ENCODE measurements around the gene UNC5C. TPM values are rescaled to one million over a fixed set of nuclear protein-coding genes. Genes with fewer than 3 reads are reported as not detected.

Gene UNC5C
- total RNA-seq, 2 experiments from 2014 or later, result not detected

GRCh38 chr4:95162867-95163266 is 385.9 kb downstream of the UNC5C start:
- intact Hi-C loops (cut with micrococcal nuclease; ENCODE audit: unreplicated experiment), result no loop called here
- no TSS peak for BruUV-seq (replicated peaks)

GRCh38 chr4:95161781-95162469 is 386.8 kb downstream of the UNC5C start:
- Histone ChIP-seq H2AFZ (ENCODE audit: low read length) (no peak overlapping the region), H3K9me3 (ENCODE audit: low read length) (no peaks in the 10 kb centered on the region), H3K36me3 (ENCODE audit: insufficient read depth, low read length) (no peaks in the 10 kb centered on the region), H3K9me2 (ENCODE audit: insufficient read depth, low read length) (no peaks in the 10 kb centered on the region), H3K4me1 (ENCODE audit: insufficient read depth, low read length, poor library complexity, severe bottlenecking) (no peaks in the 10 kb centered on the region), H3K79me2 (ENCODE audit: insufficient read depth, low read depth, low read length) (no peaks in the 10 kb centered on the region), H3K4me3 (ENCODE audit: low read depth, low read length, poor library complexity, severe bottlenecking) (no peak overlapping the region), H3K4me2 (ENCODE audit: low read length) (no peak overlapping the region), H4K20me1 (ENCODE audit: insufficient read depth, low read length) (no peaks in the 10 kb centered on the region), H3K27ac (ENCODE audit: low read depth, low read length, poor library complexity, severe bottlenecking) (no peak overlapping the region)
- CTCF ChIA-PET (ENCODE audit: unreplicated experiment), result no interaction called here
- POLR2A ChIA-PET, result no interaction called here
- intact Hi-C loops (cut with micrococcal nuclease; ENCODE audit: unreplicated experiment), result no loop called here
- no peak for DNase-seq (ENCODE audit: low spot score)
- TF ChIP-seq EZH2phosphoT487 (IDR thresholded peaks at IDR 0.05; ENCODE audit: borderline replicate concordance, low read depth, low read length) (no peak), CTCF (conservative IDR thresholded peaks at IDR 0.05; ENCODE audit: low read length) (no peak)
- BruUV-seq (replicated peaks), result no TSS peak

More at GRCh38 chr4:95162867-95163266, 385.9 kb downstream of the UNC5C start:
- Histone ChIP-seq H3K9me2 (ENCODE audit: insufficient read depth, low read length) (no peaks in the 10 kb centered on the region), H3K79me2 (ENCODE audit: insufficient read depth, low read depth, low read length) (no peaks in the 10 kb centered on the region), H2AFZ (ENCODE audit: low read length) (no peak overlapping the region), H3K9me3 (ENCODE audit: low read length) (no peaks in the 10 kb centered on the region), H3K36me3 (ENCODE audit: insufficient read depth, low read length) (no peaks in the 10 kb centered on the region), H3K4me2 (ENCODE audit: low read length) (no peak overlapping the region), H3K27ac (ENCODE audit: low read depth, low read length, poor library complexity, severe bottlenecking) (no peak overlapping the region), H3K4me1 (ENCODE audit: insufficient read depth, low read length, poor library complexity, severe bottlenecking) (peaks cover 6% of the 10 kb centered on the region), H3K4me3 (ENCODE audit: low read depth, low read length, poor library complexity, severe bottlenecking) (no peak overlapping the region), H4K20me1 (ENCODE audit: insufficient read depth, low read length) (no peaks in the 10 kb centered on the region)
- ChIA-PET POLR2A (interaction anchor here (0.5 kb wide), 1 partner anchor 189 kb away, joined by 4 read pairs; no protein-coding TSS in a partner anchor), CTCF (ENCODE audit: unreplicated experiment) (no interaction called here)
- no peak for DNase-seq (ENCODE audit: low spot score)
- TF ChIP-seq EZH2phosphoT487 (IDR thresholded peaks at IDR 0.05; ENCODE audit: borderline replicate concordance, low read depth, low read length), result no peak
- no peak for TF ChIP-seq CTCF (conservative IDR thresholded peaks at IDR 0.05; ENCODE audit: low read length)

GRCh38 chr4:95159384-95159783 is 389.4 kb downstream of the UNC5C start:
- intact Hi-C loops (cut with micrococcal nuclease; ENCODE audit: unreplicated experiment), result no loop called here
- Histone ChIP-seq H3K9me3 (ENCODE audit: low read length) (no peaks in the 10 kb centered on the region), H2AFZ (ENCODE audit: low read length) (no peak overlapping the region), H4K20me1 (ENCODE audit: insufficient read depth, low read length) (no peaks in the 10 kb centered on the region), H3K4me3 (ENCODE audit: low read depth, low read length, poor library complexity, severe bottlenecking) (no peak overlapping the region), H3K4me2 (ENCODE audit: low read length) (no peak overlapping the region), H3K36me3 (ENCODE audit: insufficient read depth, low read length) (no peaks in the 10 kb centered on the region), H3K79me2 (ENCODE audit: insufficient read depth, low read depth, low read length) (no peaks in the 10 kb centered on the region), H3K9me2 (ENCODE audit: insufficient read depth, low read length) (no peaks in the 10 kb centered on the region), H3K4me1 (ENCODE audit: insufficient read depth, low read length, poor library complexity, severe bottlenecking) (no peaks in the 10 kb centered on the region), H3K27ac (ENCODE audit: low read depth, low read length, poor library complexity, severe bottlenecking) (no peak overlapping the region)
- DNase-seq (ENCODE audit: low spot score), result no peak
- ChIA-PET CTCF (ENCODE audit: unreplicated experiment) (no interaction called here), POLR2A (no interaction called here)
- no peak for TF ChIP-seq CTCF (conservative IDR thresholded peaks at IDR 0.05; ENCODE audit: low read length)
- no peak for TF ChIP-seq EZH2phosphoT487 (IDR thresholded peaks at IDR 0.05; ENCODE audit: borderline replicate concordance, low read depth, low read length)
- BruUV-seq (replicated peaks), result no TSS peak
